Activated CD8-positive, alpha-beta memory T cell treated with anti-CD3 and anti-CD28 coated beads, Interleukin-2, amount 50 U/mL, for 24 hours (primary cell): ENCODE results near the gene SLC7A7.
"Not testable (repeated sequence)": the region's sequence is repeated elsewhere in the genome, so short reads cannot be mapped to it uniquely, and the experiment has no call there.

Experiments used
- DNase-seq: peaks from one replicate; pipeline ENCODE4 v3.0.0-alpha.2; 2020; ENCODE audit errors: extremely low read depth

The SLC7A7 gene

DNA sequence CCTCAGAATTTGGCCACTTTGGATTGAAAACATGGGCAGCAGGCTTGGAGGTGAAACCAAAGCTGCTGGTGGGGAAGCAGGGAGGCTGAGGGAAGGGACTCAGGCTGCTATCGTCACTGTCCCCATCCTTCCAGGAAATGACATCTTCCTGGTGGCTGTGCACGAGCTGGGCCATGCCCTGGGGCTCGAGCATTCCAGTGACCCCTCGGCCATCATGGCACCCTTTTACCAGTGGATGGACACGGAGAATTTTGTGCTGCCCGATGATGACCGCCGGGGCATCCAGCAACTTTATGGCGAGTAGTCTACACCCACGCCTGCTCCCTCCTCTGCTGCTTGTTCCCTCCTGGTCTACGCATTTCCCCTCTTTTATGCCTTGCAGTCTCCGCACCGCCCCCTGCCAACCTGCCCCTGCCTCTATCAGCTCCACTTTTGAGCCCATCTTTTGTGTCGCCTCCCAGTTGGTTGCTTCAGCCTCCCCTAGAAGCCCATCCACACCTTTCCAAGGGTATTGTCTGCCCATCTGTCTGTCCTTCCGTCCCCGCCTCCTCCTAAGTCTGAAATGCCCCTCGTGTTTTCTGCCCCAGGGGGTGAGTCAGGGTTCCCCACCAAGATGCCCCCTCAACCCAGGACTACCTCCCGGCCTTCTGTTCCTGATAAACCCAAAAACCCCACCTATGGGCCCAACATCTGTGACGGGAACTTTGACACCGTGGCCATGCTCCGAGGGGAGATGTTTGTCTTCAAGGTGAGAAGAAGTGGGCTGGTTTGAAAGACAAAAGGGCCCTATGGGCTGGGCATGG, 28.1 kb upstream of the SLC7A7 start:
- DNase-seq: no peak

- no peak for DNase-seq
These were observed 27.2 kb upstream of the SLC7A7 start for GRCh38 chr14:22842211-22843122.

- DNase-seq: no peak
These were observed 26.5 kb upstream of the SLC7A7 start for GRCh38 chr14:22841769-22842168.

DNA sequence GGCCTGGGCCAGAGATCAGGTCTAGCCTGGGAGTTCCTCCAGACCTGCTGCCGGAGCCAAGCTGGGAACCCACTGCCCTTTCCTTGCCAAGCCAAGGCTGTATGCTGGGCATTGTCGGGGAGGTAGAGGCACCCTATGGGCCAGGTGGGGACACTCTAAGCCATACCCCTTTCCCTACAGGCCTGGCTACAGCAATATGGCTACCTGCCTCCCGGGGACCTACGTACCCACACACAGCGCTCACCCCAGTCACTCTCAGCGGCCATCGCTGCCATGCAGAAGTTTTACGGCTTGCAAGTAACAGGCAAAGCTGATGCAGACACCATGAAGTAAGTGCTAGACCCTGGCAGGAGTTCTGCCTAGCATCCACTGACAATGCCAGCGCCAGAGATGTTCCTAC, 26.1 kb upstream of the SLC7A7 start:
- DNase-seq: no peak

DNA sequence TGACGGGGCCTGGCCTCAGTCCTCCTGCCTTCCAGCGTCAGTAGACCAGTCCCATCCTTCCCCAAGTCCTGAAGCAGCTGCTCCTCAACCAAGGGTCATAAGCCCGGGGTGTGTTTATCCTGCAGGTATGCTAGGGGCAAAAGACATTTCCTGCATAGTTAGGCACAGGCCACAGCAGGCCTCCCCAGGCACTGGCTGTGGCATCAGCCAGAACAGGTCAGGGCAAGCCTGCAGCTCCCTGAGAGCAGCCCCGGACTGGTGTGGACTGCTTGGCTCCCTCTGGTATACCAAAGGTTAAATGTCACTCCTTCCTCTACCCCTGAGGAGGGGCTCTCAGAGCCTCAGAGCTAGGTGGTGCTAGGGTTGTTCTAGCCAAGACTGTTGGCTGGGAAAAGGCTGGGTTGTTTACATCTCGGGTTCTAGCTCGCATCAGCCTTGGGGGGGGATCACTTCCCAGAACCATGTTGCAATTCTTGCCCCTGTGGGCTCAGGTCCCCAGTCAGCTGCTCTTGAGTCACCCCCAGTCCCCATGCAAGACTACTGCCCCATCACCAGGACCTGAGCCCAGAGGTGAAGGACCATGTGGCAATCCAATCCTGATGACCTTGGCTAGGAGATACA, 24.0 kb upstream of the SLC7A7 start:
- DNase-seq: no peak

GRCh38 chr14:22838631-22839041, 23.4 kb upstream of the SLC7A7 start:
- DNase-seq: no peak

GRCh38 chr14:22837750-22838538, 22.7 kb upstream of the SLC7A7 start:
- no peak for DNase-seq

DNA sequence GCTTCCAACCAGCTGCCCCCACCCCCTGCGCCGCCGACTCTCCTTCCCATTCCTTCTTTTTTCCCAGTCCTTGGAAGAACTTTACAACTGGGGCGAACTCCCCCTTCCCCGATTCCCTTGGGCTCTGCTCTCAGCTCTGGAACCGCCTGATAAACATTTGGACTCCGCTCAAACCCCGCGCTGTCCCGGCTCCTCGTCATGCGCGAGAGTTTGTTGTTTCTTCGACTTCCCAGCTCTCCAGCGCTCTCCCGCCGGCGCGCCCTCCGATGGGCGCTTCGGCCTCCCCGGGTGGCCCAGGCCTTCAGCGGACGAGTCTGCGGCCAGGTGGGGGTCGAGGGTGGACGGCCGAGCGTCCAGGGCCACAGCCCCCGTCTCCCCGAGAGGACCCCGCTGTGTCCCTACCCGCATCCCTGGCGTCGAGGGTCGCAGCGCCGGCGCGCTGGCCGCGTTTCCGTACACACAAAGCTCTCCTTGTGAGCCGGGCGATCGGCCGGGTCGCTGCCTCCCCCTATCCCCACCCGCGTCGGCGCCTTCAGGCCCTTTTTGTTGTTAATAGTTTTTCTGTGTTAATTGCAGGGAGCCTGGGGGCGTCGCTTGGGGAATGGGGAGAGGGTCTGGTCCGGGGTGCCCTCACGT, 22.0 kb upstream of the SLC7A7 start:
- DNase-seq: no peak

DNA sequence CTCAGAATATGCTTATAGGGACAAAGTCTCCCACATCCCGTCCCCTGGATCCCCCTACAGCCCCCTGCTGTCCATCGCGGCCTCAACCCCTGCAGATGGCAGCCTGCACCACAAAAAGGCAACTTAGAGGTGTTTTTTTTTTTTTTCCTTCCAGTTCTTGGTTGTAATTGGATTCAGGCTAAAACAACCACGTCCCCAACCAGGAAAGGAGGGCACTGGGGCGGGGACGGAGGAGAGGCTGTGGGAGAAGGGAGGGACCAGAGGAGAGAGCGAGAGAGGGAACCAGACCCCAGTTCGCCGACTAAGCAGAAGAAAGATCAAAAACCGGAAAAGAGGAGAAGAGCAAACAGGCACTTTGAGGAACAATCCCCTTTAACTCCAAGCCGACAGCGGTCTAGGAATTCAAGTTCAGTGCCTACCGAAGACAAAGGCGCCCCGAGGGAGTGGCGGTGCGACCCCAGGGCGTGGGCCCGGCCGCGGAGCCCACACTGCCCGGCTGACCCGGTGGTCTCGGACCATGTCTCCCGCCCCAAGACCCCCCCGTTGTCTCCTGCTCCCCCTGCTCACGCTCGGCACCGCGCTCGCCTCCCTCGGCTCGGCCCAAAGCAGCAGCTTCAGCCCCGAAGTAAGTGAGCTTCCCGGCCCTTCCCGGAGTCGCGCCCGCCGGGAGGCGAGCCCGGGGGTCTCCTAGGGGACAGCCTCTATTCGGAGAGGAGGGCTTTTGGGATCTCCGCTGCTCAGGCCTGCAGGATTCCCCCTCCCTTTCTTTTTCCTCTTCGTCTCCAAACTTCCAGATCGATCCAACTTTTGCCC, 21.3 kb upstream of the SLC7A7 start, which contains the start of gene MMP14:
MMP14 (plus strand) TSS at position 285 of the 813 bp plus-strand sequence; CDS start at position 518, 233 bp downstream.
- no peak for DNase-seq

DNA sequence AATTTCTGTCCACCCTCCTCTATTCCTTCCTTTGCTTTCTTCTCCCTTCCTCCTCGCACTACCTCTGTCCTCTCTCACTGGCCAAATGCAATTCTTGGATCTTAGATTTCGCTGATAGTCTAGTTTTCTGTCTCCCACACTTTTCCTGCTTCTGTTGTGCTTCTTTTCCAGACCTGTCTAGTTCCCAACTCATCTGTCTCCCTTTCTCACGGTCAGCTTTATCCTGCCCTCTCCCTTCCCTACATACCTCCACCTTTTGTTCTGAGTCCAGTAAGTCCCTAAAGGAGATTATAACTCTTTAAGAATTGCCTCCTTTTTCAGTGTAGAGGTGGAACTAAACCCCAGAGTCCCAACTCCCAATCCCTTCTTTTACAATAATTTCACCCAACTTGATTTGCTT, 20.3 kb upstream of the SLC7A7 start:
- DNase-seq: no peak

DNA sequence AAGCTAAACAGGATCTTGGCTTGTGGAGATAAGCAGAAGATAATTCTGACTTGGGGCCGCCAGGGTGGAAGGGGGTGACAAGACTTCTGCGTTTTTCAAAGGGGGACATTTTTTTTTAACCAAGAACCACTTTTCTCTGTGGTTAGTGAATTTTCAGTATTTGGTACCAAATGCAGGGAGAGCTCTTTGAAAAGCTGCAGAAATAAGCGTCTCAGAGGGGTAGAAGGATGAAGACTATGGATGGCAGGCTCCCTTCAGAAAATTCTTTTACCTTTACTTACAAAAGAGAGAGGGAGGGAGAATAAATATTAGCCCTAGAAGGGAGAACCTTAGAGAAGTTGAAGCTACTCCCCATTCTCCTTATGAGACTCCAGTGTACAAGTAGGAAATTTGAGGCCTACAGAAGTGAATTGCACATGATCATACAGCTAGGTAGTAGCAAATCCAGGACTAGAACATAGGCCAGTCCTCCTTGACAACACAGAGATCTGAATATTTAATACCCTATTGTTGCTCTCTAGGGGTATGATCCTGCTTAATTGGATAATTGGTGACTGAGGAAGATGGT, 15.3 kb upstream of the SLC7A7 start:
- DNase-seq: no peak

GRCh38 chr14:22829661-22830442, 14.6 kb upstream of the SLC7A7 start, which contains the start of gene MRPL52:
Gene MRPL52, plus strand, starts transcription at chr14:22829887. Its CDS starts 26 bp downstream, at chr14:22829913.
- peak; percentile 76 for DNase-seq

- not testable (repeated sequence) for DNase-seq
These were observed 13.9 kb upstream of the SLC7A7 start for GRCh38 chr14:22829076-22829660.

DNA sequence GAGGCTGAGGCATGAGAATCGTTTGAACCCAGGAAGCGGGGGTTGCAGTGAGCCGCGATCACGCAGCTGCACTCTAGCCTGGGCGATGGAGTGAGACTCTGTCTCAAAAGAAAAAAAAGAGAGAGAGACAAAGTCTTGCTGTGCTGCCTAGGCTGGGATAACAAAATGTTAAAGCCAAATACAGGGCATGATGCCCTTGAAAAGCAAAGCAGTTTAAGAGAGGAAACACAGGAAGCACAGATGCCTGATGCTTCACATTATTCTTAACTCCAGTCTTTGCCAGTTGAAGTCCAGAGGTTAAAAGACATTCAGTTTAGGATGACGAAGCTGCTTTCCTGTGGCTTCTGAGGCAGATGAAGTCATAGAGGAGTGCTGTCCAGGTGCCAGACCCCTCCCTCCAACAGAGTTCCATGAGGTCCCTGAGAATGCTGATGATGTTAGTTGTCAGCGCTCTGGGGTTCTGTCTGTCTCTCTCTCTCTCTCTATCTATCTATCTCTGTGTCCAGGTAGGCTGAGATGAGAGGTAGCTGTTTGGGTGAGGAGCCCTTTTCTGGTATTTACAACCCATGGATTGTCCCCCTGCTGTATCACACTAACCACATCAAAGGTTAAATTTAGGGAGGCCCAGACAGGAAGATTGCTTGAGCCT, 9.6 kb upstream of the SLC7A7 start:
- DNase-seq: no peak

DNA sequence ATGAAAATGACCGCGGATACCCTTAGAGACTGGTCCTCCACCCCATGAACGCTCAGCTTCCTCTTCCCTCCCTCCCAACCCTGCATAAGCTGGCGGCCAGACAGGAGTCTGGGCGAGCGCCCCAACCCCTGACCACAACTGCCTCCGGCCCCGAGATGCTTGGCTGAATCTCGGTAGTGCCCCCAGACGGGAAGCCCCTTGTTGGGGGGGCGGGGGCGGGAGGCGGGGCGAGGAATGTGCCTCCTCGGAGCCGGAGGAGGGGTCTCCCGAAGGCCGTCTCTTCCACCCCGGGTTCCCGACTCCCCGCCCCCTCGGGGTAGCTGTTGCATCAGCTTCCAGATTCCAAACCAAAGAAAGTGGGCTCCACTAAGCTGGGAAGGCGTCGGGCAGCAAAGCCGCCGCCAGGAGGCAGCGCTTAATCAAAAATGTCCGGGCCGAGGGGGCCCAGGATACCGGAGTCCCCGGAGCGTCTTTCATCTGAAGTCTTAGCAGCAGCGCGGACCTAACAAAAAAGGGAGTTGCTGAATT, 7.4 kb upstream of the SLC7A7 start:
- DNase-seq: peak; percentile 20

GRCh38 chr14:22822016-22822570, 6.9 kb upstream of the SLC7A7 start:
- DNase-seq: no peak
